ENCODE data around the gene SEMA5A. TPM values are rescaled to one million over a fixed set of nuclear protein-coding genes. Genes with fewer than 3 reads are reported as not detected.

The SEMA5A gene
- total RNA-seq, 2 donors from 2014 or later: 3.4 to 40.2 TPM

- no peak overlapping the region for H3K27ac ChIP-seq
- no peaks in the 10 kb centered on the region for H3K27me3 ChIP-seq
- no peak for DNase-seq
- no peaks in the 10 kb centered on the region for H3K4me1 ChIP-seq
- 80 to 89% methylated on average over 17 of the region's 17 CpGs for WGBS, 2 donors
- peak; percentile 4 for ATAC-seq
- intact Hi-C loops (cut with DNase I): no loop called here
- no peaks in the 10 kb centered on the region for H3K9me3 ChIP-seq
- no peaks in the 10 kb centered on the region for H3K36me3 ChIP-seq (replicated peaks in 1 of 2; ENCODE audit: insufficient read depth in 1 of 2, low read depth in 2 of 2)
- TF ChIP-seq POLR2A (IDR thresholded peaks at IDR 0.05) (no peak), CTCF (IDR thresholded peaks at IDR 0.05) (no peak)
- H3K4me3 ChIP-seq: no peak overlapping the region
These were observed 280.2 kb downstream of the SEMA5A start for GRCh38 chr5:9265441-9266287.

GRCh38 chr5:9264301-9264700 lies 281.6 kb downstream of the SEMA5A start:
- H3K4me1 ChIP-seq: no peaks in the 10 kb centered on the region
- H3K27me3 ChIP-seq: no peaks in the 10 kb centered on the region
- DNase-seq (no peak), ATAC-seq (no peak)
- TF ChIP-seq CTCF (IDR thresholded peaks at IDR 0.05): no peak
- no peak for TF ChIP-seq POLR2A (IDR thresholded peaks at IDR 0.05)
- H3K27ac ChIP-seq: no peak overlapping the region
- no peak overlapping the region for H3K4me3 ChIP-seq
- no peaks in the 10 kb centered on the region for H3K36me3 ChIP-seq (replicated peaks in 1 of 2; ENCODE audit: insufficient read depth in 1 of 2, low read depth in 2 of 2)
- H3K9me3 ChIP-seq: no peaks in the 10 kb centered on the region
- intact Hi-C loops (cut with DNase I): no loop called here
- 88 to 89% methylated on average over 5 of the region's 5 CpGs for WGBS, 2 donors

DNA sequence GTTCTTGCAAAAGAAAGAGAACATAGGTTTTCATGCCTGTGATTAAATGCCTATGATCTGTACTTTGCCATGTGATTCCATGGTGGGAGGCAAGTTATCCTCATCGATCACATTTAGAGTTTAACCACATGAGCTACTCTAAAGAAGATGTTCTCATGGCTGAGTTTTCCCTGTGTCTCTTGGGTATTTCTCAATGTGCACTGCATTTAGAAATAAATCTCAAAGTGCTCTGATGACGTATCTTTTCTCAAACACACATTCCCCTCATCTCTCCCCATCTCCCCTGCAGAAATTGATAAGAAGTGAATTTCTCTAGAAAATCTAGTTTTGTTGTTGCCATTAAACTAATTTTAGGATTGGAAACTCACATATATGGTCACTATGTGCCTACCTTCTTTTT lies 282.2 kb downstream of the SEMA5A start:
- WGBS, 2 donors: 91 to 93% methylated on average over 2 of the region's 2 CpGs
- intact Hi-C loops (cut with DNase I): no loop called here
- TF ChIP-seq CTCF (IDR thresholded peaks at IDR 0.05): no peak
- no peak for TF ChIP-seq POLR2A (IDR thresholded peaks at IDR 0.05)

GRCh38 chr5:9251379-9251980 lies 294.4 kb downstream of the SEMA5A start:
- no peaks in the 10 kb centered on the region for H3K27me3 ChIP-seq
- ATAC-seq: no peak
- intact Hi-C loops (cut with DNase I): no loop called here
- H3K36me3 ChIP-seq (replicated peaks in 1 of 2; ENCODE audit: insufficient read depth in 1 of 2, low read depth in 2 of 2): no peaks in the 10 kb centered on the region
- no peak overlapping the region for H3K27ac ChIP-seq
- TF ChIP-seq POLR2A (IDR thresholded peaks at IDR 0.05) (no peak), CTCF (IDR thresholded peaks at IDR 0.05) (no peak)
- DNase-seq: no peak
- no peak overlapping the region for H3K4me3 ChIP-seq
- no peaks in the 10 kb centered on the region for H3K9me3 ChIP-seq
- H3K4me1 ChIP-seq: no peaks in the 10 kb centered on the region
- 91 to 97% methylated on average over 2 of the region's 2 CpGs for WGBS, 2 donors

More for the DNA sequence above, 282.2 kb downstream of the SEMA5A start:
- H3K27ac ChIP-seq: no peak overlapping the region
- H3K36me3 ChIP-seq (replicated peaks in 1 of 2; ENCODE audit: insufficient read depth in 1 of 2, low read depth in 2 of 2): no peaks in the 10 kb centered on the region
- H3K9me3 ChIP-seq: no peaks in the 10 kb centered on the region
- no peak for ATAC-seq
- H3K4me3 ChIP-seq: no peak overlapping the region
- no peak for DNase-seq
- H3K27me3 ChIP-seq: no peaks in the 10 kb centered on the region
- H3K4me1 ChIP-seq: no peaks in the 10 kb centered on the region
